Muscle layer of colon (tissue), 2 donors: ENCODE results near the gene ADGRB2.

Source experiments
- H3K27ac ChIP-seq: one replicate; pipeline ENCODE4 v1.7.0; 2013; ENCODE audit warnings: low read depth, mild to moderate bottlenecking, low read length, moderate library complexity
- H3K27me3 ChIP-seq, 2 donors: one replicate each; pipeline ENCODE4 v1.7.0; 2013; ENCODE audit warnings: low read length in 2 of 2, mild to moderate bottlenecking in 2 of 2; ENCODE audit not compliant: insufficient read depth in 2 of 2, control insufficient read depth in 1 of 2
- H3K36me3 ChIP-seq: one replicate; pipeline ENCODE4 v1.7.0; 2013; ENCODE audit warnings: mild to moderate bottlenecking, low read length; ENCODE audit not compliant: insufficient read depth
- H3K4me1 ChIP-seq: one replicate; pipeline ENCODE4 v1.7.0; 2013; ENCODE audit warnings: mild to moderate bottlenecking, low read length; ENCODE audit not compliant: insufficient read depth
- H3K4me3 ChIP-seq, 2 donors: one replicate each; pipeline ENCODE4 v1.7.0; 2013; ENCODE audit warnings: low read length in 2 of 2, low read depth in 1 of 2, mild to moderate bottlenecking in 1 of 2, moderate library complexity in 1 of 2
- H3K9ac ChIP-seq: one replicate; pipeline ENCODE4 v1.7.0; 2013; ENCODE audit warnings: low read length
- H3K9me3 ChIP-seq: one replicate; pipeline ENCODE4 v1.7.0; 2013; ENCODE audit warnings: mild to moderate bottlenecking, low read length
- donor health status: abdominal sarcoma.
- donor health status: Adenocarcinoma of cecum.

The ADGRB2 gene

GRCh38 chr1:31759298-31760023, 4.7 kb downstream of the ADGRB2 start:
- Histone ChIP-seq H3K27me3 (peaks cover 4 to 35% of the 10 kb centered on the region in 2 donors), H3K36me3 (no peaks in the 10 kb centered on the region), H3K4me3 (no peak overlapping the region), H3K4me1 (peaks cover 19% of the 10 kb centered on the region), H3K9ac (no peak overlapping the region), H3K27ac (no peak overlapping the region), H3K9me3 (no peaks in the 10 kb centered on the region)

DNA sequence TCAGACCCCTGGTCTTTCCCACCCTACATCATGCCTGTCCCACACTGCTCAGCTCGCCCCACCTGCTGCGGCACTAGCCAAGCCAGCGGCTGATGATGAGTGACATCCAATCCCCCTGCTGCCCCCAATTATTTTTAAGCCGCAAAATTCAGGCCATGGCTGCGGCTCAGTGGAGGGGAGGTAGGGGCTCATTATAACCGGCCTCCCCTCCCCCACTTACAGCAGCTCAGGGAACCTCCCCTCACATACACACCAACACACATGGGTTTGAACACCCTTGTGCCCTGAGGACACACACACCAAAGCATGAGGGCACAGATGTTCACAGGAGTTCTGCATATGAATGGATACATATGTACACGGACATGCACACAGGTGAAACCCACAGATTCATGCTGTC, 5.3 kb downstream of the ADGRB2 start:
- Histone ChIP-seq H3K9ac (no peak overlapping the region), H3K9me3 (no peaks in the 10 kb centered on the region), H3K4me1 (peaks cover 18% of the 10 kb centered on the region), H3K27me3 (peaks cover 4 to 35% of the 10 kb centered on the region in 2 donors), H3K36me3 (no peaks in the 10 kb centered on the region), H3K4me3 (no peak overlapping the region), H3K27ac (no peak overlapping the region)

DNA sequence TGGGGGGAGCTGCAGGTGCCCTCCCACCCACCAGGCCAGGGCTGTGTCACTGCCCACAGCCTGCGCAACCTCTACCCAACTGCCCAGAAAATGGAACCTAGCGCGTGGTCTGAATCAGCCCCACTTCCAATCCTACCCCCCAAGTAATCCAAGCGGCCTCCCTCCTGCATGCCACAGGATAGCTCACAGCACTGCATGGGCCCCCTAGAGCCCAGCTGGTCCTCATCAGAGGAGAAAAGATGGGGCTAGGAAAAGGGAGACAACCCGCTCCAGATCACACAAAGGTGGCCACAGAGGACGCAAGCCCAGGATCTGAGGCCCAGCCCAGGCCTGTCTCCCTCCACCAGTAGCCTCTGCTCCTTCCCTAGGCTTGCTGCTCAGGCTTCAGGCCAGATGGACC, 6.2 kb downstream of the ADGRB2 start:
- peaks cover 4 to 30% of the 10 kb centered on the region in 2 donors for H3K27me3 ChIP-seq

DNA sequence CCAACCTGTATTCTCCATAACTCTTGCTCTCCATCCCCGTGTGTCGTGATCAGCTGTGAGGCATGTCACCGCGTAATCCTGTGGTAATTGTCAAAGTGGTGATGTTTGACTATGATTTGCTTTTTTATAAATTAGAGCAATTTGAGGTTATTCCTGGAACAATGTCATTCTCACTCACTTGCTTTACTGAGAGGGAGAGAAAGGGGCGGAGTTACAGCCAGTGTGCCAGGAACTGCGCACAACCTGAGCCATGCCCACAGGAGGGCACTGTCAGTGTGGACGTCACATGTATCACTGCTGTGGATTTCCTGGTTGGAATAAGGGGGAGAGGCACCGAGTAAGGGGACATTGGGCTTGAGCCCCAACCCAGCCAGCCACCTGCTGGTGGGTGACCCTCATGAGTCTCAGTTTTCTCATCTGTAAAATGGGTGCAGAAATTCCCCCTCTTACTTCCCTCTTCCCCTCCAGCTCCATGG, 6.9 kb downstream of the ADGRB2 start:
- H3K4me1 ChIP-seq, result peaks cover 11% of the 10 kb centered on the region
- H3K9ac ChIP-seq, result no peak overlapping the region
- no peaks in the 10 kb centered on the region for H3K9me3 ChIP-seq
- no peak overlapping the region for H3K4me3 ChIP-seq
- H3K36me3 ChIP-seq, result no peaks in the 10 kb centered on the region
- H3K27me3 ChIP-seq, result peaks cover 4 to 23% of the 10 kb centered on the region in 2 donors
- H3K27ac ChIP-seq, result no peak overlapping the region

More for the DNA sequence above, 6.2 kb downstream of the ADGRB2 start:
- Histone ChIP-seq H3K9ac (no peak overlapping the region), H3K27ac (no peak overlapping the region), H3K4me1 (peaks cover 14% of the 10 kb centered on the region), H3K4me3 (no peak overlapping the region), H3K36me3 (no peaks in the 10 kb centered on the region), H3K9me3 (no peaks in the 10 kb centered on the region)

GRCh38 chr1:31756578-31756977, 7.6 kb downstream of the ADGRB2 start:
- Histone ChIP-seq H3K9ac (no peak overlapping the region), H3K27me3 (peaks cover 4 to 18% of the 10 kb centered on the region in 2 donors), H3K36me3 (no peaks in the 10 kb centered on the region), H3K9me3 (no peaks in the 10 kb centered on the region), H3K4me3 (no peak overlapping the region), H3K4me1 (peaks cover 11% of the 10 kb centered on the region), H3K27ac (no peak overlapping the region)

DNA sequence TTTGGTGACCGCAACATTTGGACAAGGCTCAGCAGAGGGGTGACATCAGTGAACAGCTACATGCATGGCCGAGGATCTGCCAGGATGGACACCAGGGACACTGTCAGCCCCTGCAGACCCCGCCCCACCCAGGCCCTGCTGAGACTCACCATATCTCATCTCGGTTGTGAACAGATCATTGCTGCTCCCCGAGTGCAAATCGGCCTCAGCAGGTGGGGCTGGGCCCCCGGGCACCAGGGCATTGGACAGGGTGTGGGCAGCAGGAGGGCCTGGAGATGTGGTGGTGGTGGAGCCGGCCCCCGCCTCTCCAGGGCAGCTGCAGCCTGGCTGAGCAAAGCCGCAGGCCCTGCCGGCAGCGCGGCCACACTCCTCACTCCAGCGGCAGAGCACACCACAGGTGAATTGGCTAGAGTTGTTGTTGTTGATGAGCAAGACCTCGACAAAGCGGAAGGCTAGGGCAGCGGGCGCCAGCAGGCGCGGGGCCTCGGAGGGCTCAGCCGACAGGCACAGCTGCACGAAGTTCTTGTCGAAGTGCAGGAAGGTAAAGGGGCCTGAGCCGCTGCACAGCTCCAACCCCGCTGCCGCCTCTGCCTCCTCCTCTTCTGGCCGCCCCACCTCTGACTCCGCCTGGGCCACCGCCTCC, 8.2 kb downstream of the ADGRB2 start:
- Histone ChIP-seq H3K27me3 (peaks cover 0 to 12% of the 10 kb centered on the region in 2 donors), H3K4me3 (no peak overlapping the region), H3K4me1 (peaks cover 6% of the 10 kb centered on the region), H3K36me3 (no peaks in the 10 kb centered on the region), H3K9ac (no peak overlapping the region), H3K27ac (no peak overlapping the region), H3K9me3 (no peaks in the 10 kb centered on the region)

GRCh38 chr1:31755197-31755611, 8.9 kb downstream of the ADGRB2 start:
- H3K4me1 ChIP-seq, result peaks cover 2% of the 10 kb centered on the region
- H3K27ac ChIP-seq, result no peak overlapping the region

DNA sequence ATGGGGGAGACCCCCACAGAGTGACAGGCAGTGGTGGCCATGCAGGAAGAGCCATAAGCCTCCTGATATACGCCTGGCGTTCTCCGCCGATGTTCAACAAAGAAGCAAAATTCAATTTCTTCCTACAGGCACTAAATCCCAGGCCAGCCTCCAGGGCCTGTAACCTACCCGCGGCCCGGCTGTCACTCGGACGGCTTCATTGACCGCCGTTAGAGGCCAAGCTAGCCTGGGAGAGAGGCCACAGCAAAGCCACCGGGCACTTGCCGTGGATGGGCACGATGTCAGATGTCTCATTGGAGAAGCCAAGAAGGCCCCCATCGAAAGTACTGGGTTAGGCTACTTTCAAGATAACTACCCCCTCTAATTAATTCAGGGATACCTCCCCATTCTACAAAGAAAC, 9.7 kb downstream of the ADGRB2 start:
- H3K27ac ChIP-seq, result no peak overlapping the region
- H3K27me3 ChIP-seq, result no peaks in the 10 kb centered on the region
- no peaks in the 10 kb centered on the region for H3K36me3 ChIP-seq
- no peaks in the 10 kb centered on the region for H3K9me3 ChIP-seq
- no peak overlapping the region for H3K4me3 ChIP-seq
- H3K4me1 ChIP-seq, result no peaks in the 10 kb centered on the region
- H3K9ac ChIP-seq, result no peak overlapping the region

More at GRCh38 chr1:31755197-31755611, 8.9 kb downstream of the ADGRB2 start:
- no peaks in the 10 kb centered on the region for H3K9me3 ChIP-seq
- H3K27me3 ChIP-seq, result peaks cover 0 to 4% of the 10 kb centered on the region in 2 donors
- H3K4me3 ChIP-seq, result no peak overlapping the region
- H3K36me3 ChIP-seq, result no peaks in the 10 kb centered on the region
- no peak overlapping the region for H3K9ac ChIP-seq

DNA sequence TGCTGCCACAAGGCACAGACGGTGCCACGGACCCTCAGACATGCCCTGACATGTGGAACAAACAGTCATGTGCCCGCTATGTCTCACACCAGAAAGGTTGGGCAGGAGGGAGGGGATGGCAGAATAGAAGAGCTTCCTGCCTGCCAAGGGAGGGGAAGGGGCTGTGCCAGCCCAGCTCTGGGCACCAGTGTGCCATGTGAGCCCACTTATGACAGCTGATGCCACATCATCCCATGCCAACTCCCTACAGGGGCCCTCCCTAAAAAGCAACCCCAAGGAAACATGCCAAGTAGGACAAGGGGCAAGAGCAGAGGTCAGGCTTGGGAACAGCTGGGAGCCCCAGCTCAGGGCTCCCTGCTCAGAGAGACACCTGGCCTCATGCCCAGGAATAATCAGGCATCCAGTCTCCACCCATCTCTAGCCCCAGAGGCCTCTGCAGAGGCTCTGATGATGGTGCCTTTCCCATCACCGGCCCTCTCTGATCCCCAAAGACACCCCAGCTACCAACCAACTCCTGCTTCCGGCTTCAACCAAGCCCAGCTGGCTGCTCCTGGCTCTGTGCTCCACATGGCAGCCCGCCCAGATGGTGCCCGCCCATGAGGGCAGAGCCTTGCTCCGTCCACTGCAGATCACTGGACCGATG, 10.3 kb downstream of the ADGRB2 start:
- no peak overlapping the region for H3K27ac ChIP-seq
- no peaks in the 10 kb centered on the region for H3K4me1 ChIP-seq
- H3K4me3 ChIP-seq, result no peak overlapping the region
- no peaks in the 10 kb centered on the region for H3K36me3 ChIP-seq
- H3K9ac ChIP-seq, result no peak overlapping the region
- no peaks in the 10 kb centered on the region for H3K27me3 ChIP-seq
- no peaks in the 10 kb centered on the region for H3K9me3 ChIP-seq

GRCh38 chr1:31752952-31753475, 11.1 kb downstream of the ADGRB2 start:
- H3K9me3 ChIP-seq, result no peaks in the 10 kb centered on the region
- no peak overlapping the region for H3K27ac ChIP-seq
- no peak overlapping the region for H3K9ac ChIP-seq
- no peak overlapping the region for H3K4me3 ChIP-seq
- H3K36me3 ChIP-seq, result no peaks in the 10 kb centered on the region
- no peaks in the 10 kb centered on the region for H3K27me3 ChIP-seq
- H3K4me1 ChIP-seq, result no peaks in the 10 kb centered on the region

- H3K27me3 ChIP-seq, result no peaks in the 10 kb centered on the region
- H3K4me1 ChIP-seq, result no peaks in the 10 kb centered on the region
- H3K9me3 ChIP-seq, result no peaks in the 10 kb centered on the region
- no peak overlapping the region for H3K27ac ChIP-seq
- H3K36me3 ChIP-seq, result no peaks in the 10 kb centered on the region
- no peak overlapping the region for H3K9ac ChIP-seq
- no peak overlapping the region for H3K4me3 ChIP-seq
These were observed 11.9 kb downstream of the ADGRB2 start for GRCh38 chr1:31752258-31752657.
